OCI-LY1 (cell line): ENCODE data around the gene SMARCA5.

Source experiments
- EZH2 ChIP-seq: fragments of 200-600 bp; sonication (generic), shearing (Covaris generic); IDR thresholded peaks from 2 replicates; pipeline ENCODE4 v1.8.0; 2017; ENCODE audit warnings: borderline replicate concordance, mixed run types, mild to moderate bottlenecking, antibody characterized with exemption, low read length, moderate library complexity, mixed read lengths
- TF ChIP-seq, protein P1 (sequence below): fragments of 200-600 bp; sonication (generic), shearing (Covaris generic); IDR thresholded peaks from 2 replicates; pipeline ENCODE4 v1.5.1; 2017; ENCODE audit warnings: mild to moderate bottlenecking, antibody characterized with exemption, low read length, moderate library complexity, mixed read lengths

- TF ChIP-seq, protein P1, sequence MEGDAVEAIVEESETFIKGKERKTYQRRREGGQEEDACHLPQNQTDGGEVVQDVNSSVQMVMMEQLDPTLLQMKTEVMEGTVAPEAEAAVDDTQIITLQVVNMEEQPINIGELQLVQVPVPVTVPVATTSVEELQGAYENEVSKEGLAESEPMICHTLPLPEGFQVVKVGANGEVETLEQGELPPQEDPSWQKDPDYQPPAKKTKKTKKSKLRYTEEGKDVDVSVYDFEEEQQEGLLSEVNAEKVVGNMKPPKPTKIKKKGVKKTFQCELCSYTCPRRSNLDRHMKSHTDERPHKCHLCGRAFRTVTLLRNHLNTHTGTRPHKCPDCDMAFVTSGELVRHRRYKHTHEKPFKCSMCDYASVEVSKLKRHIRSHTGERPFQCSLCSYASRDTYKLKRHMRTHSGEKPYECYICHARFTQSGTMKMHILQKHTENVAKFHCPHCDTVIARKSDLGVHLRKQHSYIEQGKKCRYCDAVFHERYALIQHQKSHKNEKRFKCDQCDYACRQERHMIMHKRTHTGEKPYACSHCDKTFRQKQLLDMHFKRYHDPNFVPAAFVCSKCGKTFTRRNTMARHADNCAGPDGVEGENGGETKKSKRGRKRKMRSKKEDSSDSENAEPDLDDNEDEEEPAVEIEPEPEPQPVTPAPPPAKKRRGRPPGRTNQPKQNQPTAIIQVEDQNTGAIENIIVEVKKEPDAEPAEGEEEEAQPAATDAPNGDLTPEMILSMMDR = no peak; the same call in 1 of the 2 replicates
- TF ChIP-seq EZH2 = no peak
Measured at GRCh38 chr4:143531788-143532491, 18.4 kb downstream of the SMARCA5 start.
